HuH-7 (cell line): ENCODE results near the gene HTR3B.
"Not testable (repeated sequence)": the region's sequence is repeated elsewhere in the genome, so short reads cannot be mapped to it uniquely, and the experiment has no call there.

Experiments
- DNase-seq: peaks from one replicate; pipeline ENCODE4 v3.0.0; 2011; ENCODE audit warnings: low spot score

HTR3B gene, protein sequence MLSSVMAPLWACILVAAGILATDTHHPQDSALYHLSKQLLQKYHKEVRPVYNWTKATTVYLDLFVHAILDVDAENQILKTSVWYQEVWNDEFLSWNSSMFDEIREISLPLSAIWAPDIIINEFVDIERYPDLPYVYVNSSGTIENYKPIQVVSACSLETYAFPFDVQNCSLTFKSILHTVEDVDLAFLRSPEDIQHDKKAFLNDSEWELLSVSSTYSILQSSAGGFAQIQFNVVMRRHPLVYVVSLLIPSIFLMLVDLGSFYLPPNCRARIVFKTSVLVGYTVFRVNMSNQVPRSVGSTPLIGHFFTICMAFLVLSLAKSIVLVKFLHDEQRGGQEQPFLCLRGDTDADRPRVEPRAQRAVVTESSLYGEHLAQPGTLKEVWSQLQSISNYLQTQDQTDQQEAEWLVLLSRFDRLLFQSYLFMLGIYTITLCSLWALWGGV

DNA sequence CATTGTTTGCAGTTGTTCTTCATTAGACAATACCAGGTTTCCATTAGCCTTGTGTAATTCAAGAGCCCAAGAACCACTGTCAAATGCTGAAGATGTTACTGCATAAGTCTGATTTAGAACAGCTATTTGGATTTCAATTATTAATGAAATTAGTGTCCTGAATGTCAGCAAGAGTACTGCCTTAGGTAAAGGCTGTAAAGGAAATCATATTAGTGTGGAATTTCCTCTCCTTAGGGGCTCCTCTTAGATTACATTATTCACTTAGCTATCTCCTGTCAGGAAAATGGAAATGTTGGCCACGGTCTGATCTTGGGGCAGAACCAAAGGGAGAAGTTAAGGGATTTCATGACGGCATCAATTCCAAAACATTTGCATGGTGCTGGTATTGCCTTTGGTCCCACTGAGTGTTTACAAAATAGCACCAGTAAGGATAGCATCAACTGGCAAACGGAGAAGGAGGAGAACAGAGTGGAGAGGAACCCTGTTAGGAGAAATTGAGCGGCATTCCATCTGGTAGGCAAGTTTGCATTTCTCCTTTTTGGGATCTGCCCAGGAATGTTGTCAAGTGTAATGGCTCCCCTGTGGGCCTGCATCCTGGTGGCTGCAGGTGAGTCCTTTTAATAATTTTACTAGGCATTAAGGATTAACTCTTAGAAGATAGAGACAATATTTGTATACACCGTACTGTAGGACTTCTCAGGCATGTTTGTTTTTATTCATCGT lies at the start of gene HTR3B:
TSS of gene HTR3B (plus strand) at position 418 of the 723 bp plus-strand sequence. CDS start at position 556, 138 bp downstream.
- no peak for DNase-seq

DNA sequence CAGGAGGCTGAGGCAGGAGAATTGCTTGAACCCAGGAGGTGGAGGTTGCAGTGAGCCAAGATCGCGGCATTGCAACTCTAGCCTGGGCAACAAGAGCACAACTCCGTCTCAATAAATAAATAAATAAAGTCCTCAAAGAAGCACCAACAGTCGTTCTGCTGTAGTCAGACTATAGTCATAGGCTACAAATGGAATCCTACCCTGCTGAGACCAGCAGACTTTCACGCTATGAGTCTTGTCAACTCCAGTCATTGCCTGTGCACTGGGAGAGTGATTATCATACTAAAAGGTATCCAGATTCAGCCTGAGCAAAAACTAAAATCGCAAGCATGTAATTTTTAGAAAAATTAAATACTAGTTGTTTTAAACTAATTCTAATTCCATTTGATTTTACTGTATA lies 48.8 kb upstream of the HTR3B start:
- no peak for DNase-seq

DNA sequence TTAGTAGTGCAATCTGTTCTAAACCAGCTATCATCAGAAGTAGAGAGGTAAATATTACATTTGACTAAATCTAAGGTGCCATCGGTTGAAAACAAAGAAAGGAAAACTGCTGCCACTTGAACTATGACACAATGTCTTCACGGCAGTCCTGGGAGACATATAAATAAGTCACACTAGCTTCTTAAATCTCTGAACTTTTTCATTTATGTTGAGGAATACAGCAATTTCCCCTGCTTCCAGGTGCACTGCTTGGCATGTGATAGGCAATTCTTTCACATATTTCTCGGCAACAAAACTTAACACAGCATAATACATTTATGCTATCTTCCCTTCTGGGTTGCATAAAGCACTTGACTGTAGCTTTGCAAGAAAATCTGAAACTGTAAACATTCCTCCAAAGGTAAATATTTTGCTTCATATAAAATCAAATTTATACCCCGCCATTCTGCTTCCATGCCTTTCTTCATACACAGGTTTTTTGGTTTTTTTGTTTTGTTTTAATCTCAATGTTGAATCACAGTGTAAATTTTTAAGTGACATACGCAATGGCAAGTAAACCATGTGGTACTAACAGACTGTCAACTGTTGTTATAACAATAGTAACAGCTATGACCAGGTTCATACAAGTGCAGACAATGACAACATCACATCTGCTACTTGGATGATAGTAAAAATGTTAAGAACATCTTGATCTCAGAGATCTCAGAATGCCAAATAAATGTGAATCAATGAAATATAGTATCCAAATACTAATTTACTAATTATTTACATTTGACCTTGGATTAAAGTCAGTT lies 47.4 kb upstream of the HTR3B start:
- no peak for DNase-seq

DNA sequence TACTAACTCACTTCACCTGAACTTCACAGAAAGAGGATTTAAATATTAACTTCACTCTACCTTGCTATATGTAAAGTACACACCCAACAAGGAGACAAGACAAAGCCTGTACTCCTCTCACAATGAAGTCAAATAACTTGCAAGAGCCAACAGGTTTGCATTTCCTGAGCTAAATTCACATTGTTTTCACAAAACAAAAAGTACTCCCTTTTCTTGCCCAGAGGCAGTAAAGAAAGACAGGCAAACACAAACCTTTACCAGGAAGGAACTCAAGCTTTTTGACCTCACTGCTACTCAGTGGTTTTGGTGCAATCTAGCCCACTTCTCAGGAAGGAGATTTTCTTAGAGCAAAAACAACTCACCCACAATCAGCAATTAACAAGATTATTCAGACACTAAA lies 44.9 kb upstream of the HTR3B start:
- DNase-seq = no peak

DNA sequence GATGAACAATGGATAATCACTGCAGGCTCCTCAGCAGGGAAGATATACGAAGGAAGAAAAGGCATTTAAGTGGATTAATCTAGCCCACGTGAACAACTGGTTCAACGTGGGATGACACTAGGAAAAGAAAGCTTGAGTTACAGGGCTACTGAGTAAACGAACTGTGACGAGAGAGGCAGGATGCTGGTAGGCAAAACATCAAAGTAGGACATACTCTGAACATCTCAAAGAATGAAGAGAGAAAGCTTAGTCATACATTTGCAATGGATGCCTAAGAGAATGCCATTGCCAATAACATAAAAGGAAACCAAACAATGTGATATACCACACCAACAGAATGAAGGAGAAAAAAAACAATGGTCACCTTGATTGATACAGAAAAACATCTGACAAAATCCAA lies 42.2 kb upstream of the HTR3B start:
- no peak for DNase-seq

DNA sequence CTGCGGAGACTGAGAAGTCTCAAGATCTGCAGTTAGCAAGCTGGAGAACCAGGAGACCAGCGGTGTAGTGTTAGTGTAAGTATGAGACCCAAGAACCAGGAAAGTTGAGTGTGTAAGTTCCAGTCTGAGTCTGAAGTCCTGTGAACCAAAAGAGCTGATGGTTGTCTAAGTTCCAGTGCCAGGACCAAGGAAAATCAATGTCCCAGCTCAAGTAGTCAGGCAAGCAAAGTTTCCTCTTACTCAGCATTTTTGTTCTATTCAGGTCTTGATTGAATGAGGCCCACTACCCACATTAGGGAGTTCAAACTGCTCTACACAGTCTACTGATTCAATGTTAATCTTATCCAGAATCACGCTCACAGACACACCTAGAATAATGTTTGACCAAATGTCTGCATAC lies 40.2 kb upstream of the HTR3B start:
- no peak for DNase-seq

DNA sequence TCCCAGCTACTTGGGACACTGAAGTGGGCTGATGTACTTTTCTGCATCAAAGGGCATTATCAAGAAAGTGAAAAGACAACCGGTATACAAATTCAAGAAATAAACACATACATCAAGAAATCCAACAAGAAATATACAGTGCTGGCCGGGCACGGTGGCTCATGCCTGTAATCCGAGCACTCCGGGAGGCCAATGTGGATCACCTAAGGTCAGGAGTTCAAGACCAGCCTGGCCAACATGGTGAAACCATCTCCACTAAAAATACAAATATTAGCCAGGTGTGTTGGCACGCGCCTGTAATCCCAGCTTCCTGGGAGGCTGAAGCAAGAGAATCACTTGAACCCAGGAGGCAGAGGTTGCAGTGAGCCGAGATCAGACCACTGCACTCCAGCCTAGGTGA lies 38.7 kb upstream of the HTR3B start:
- DNase-seq = no peak

DNA sequence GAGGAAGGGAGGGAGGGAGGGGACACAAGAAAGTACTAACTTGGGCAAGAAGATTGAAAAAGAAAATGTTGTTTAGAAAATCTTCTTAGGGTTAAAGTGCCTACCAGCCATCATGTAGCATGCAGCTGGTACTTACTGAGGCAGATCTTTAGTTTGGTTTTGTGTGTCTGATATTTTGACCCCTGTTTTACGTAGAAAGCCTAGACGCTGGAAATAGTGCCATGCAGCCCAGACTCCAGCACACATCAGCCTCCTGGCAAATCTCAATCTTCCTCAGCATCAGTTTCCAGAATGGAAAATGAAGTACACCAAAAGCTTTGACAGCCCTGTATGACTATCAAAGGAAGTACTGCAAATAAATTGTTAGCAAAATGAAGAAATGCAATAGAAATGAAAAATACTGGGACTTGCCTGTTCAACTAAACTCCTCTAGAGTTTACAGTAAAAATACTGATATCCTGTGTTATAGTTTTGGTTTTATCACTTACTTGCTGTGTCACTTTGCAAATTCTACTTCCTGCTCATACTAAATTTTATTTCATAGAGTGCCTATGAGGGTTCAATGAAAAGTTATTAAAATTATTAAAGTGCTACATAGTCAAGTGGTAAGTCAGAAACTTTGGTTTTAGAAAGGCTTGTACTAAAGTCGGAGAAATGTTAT lies 36.6 kb upstream of the HTR3B start:
- no peak for DNase-seq

DNA sequence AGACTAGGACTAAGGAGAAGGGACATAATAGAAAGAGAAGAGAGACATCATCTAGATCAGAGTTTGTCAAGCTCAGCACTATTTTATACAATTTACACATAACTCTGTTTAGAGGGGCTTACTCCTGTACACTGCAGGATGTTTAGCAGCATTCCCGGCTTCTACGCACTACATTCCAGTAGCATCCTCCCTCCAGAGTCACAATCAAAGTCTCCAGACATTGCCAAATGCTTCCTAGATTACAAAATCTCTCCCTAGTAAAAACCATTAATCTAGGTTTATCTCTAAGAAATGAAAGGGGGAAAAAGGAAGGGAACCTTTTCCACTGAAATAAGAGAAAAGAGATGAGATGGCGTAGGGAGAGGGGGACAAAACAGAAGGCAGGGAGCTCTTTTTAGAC lies 33.3 kb upstream of the HTR3B start:
- no peak for DNase-seq

DNA sequence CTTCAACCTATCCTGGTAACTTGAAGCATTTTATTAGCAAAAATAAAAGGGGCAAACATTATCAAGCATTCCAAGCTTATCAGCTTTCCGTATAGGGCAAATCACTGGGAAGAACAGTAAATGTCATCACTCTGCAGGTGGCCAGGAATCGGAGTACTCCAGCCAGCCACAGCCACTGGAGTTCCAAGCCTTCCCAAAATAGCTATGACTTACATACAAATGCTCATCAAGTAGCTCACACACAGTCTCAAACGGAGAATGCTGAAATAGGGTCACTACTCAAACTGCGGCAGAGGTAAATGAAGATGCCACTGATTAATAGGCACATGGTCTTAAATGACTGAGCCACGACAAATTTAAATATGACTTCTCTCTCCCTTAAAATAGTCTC lies 31.4 kb upstream of the HTR3B start:
- no peak for DNase-seq

DNA sequence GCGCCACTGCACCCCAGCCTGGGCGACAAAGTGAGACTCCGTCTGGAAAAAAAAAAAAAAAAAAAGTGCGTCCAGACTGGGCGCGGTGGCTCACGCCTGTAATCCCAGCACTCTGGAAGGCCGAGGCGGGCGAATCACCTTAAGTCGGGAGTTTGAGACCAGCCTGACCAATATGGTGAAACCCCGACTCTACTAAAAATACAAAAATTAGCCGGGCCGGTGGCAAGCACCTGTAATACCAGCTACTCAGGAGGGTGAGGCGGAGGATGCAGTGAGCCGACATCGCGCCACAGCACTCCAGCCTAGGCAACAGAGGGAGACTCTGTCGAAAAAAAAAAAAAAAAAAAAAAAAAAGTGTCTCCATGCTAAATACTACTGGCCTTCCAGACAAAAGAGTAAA lies 30.5 kb upstream of the HTR3B start:
- DNase-seq = no peak

DNA sequence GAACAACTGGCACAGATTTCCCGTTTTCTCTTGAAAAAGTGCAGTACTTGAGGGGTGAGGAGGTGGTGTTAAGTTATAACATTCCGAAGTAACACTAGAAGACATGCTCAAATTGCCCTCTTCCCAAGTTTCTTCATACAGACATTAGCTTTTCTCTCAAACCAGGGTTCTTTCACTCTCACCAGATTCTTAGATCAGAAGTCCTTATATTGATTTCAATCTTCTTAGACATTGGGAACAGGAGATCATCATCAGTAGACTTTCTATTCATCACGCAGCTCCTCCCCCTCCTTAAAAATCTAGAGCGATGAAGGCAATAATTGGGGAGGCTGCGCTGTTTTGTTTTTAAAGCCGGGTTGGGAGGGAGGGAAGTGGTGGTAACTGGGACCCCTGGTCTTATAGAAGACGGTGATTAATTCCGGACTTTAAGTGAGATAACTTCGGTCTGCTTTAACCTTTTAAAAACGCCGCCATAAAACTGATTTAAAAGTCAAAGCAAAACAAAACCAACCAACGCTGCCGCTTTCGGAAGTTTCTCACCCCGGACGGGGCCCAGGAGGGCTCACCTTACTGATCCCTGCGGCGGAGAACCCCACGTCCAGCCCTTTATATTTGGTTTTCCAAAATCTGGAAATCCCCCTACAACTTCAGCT lies 29.9 kb upstream of the HTR3B start:
- DNase-seq = no peak

DNA sequence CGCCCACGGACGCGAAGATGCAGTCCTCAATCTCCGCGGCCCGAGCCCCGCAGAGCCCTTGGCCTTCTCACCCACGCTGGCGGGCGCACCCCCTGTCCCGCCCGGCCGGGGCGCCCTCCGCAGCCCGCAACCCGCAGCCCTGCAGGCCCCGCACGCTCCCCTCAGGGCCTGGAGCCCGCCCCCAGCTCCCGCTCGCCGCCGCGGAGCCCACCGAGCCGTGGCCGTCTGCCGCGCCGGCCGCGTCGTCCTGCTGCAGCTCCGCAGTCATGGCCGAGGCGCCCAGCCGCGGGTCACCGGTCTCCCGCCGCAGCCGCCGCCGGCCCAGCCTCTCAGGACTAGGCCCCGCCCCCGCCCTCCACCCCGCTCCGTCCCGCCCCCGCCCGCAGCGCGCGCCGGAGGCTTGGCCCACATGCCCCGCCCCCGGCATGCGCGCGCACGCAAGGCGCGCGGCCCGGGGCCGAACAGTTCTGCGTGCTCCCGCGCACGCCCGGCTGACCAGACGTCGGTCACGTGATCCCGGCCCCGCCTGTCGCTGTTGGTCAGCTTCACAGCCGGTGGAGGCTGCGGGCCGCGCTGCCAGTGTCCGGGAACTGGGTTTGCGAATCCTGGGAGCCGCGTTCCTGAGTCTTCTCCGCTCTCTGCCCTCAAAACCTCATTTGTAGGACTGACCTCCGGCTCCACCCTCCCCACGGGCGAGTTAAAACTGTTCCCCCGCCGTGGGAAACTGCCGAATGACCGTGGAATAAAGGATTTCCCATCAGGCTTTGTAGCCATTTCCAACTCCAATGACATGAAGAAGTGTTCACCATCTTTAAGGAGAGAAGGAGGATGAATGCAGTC lies 29.1 kb upstream of the HTR3B start, which contains the start of gene USP28:
TSS of gene USP28 (minus strand) at position 339 of the 840 bp plus-strand sequence. CDS start at position 268, 71 bp downstream.
- peak; percentile 92 for DNase-seq

DNA sequence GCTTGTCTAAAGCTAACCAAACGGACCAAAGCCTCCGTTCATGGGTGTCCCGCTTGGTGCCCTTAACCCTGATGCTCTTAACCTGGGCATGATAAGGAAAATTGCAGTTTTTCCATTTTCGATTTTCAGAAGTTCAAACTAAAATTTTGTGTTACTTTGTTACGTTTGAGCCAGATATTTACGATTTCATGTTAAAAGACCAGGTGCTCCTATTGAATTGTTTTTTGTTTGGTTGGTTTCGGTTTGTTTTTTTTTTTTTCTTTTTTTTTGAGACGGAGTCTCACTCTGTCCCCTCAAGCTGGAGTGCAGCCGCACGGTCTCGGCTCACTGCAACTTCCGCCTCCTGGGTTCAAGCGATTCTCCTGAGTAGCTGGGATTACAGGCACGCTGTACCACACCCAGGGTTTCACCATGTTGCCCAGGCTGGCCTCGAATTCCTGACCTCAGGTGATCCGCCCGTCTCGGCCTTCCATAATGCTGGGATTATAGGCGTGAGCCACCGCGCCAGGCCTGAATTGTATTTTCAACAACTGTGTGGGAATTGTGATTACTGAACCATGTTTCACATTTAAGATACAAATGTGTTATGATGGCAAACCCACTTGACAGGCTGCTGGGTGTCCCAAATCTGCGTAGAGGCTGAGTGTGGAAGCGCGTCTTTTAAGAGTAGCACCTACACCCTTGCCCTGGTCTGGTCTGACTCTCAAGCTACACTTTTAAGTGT lies 28.4 kb upstream of the HTR3B start:
- DNase-seq = no peak

DNA sequence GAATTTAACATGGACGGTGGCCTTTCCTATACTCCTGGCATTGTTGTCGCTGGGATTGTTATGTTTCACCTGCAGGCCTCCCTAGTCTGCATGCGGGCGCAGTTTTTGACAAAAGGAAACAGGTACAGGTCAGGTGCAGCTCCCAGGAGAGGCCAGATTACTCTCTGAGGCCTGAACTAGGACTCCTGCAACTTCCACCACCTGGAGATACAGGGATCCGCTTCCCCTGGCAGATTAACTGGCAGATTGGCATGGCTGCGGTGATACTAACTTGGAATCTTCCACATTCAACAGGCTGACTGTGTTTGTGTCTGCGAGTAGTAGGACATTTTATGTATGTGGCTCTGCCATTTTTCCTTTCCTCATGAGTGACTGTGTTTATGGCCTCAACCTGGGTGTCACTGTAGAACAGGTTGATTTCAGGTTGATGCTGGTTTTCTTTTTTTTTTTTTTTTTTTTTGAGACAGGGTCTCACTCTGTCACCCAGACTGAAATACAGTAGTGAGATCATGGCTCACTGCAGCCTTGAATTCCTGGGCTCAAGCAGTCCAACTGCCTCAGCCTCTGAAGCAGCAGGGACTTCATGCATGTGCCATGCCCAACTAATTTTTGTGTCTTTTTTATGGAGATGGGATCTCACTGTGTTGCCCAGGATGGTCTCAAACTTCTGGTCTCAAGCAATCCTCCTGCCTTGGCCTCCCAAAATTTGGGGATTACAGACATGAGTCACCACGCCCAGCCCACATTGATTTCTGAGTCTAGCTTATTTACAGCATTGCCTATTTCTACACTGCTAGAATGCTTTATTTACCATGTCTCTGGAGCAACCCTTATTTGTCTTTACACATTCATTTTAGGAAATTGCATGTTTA lies 27.6 kb upstream of the HTR3B start:
- no peak for DNase-seq

DNA sequence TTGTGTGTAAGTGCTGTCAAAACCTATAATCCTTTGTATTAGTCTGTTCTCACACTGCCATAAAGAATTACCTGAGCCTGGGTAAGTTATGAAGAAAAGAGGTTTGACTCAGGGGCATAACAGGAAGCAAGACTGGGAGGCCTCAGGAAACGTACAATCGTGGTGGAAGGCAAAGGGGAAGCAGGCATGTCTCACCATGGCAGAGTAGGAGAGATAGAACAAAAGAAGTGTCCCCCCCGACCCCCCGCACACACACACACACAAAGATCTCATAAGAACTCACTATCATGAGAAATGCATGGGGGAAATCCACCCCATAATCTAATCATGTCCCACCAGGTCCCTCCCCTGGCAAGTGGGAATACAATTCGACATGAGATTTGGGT lies 26.9 kb upstream of the HTR3B start:
- DNase-seq = no peak

DNA sequence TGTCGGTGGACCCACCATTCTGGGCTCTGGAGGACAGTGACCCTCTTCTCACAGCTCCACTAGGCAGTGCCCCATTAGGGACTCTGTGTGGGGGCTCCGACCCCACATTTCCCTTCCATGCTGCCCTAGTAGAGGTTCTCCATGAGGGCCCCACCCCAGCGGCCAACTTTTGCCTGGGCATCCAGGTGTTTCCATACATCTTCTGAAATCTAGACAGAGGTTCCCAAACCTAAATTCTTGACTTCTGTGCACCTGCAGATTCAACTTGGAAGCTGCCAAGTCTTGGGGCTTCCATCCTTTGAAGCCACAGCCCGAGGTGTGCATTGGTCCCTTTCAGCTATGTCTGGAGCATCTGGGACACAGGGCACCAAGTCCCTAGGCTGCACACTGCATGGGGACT lies 25.1 kb upstream of the HTR3B start:
- DNase-seq = not testable (repeated sequence)

DNA sequence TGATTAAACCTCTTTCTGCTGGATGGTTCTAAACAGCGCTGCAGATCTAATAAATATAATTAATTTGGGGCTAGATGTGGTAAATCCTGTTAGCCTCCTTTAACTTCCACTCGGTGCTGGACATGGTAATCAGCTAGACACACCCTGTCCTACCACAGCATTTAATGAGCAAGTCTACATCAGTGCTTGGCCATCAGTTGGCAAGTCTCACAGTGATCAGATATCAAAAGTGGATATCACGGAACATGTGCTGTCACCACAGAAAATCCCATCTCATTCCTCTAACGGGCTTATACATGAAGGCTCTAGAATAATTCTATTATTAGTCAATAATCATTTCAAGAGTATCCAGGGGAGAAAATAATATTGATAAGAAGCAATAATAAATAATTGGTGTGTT lies 23.6 kb upstream of the HTR3B start:
- DNase-seq = no peak

DNA sequence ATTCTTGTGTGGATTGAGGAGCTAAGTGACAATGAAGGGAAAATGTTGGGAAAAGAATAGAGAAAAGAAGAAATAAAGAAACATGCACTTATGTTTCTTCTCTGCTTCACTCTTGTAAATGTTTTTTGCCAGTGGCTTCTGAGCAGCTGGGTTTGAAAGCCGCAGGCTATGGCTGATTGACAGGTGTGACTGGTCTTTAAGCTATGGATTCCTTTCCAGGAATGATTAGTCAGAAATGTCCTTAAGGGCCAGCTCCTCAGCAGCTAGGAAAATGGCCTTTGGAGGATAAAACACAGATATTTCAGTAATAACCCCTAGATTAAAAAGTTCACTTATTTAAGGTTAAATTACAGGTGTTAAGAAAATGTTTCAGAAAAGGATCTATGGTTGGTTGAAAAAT lies 22.7 kb upstream of the HTR3B start:
- no peak for DNase-seq
